HG02623 (cell line): ENCODE measurements around the gene B3GNT4.
"Not testable (repeated sequence)": the region's sequence is repeated elsewhere in the genome, so short reads cannot be mapped to it uniquely, and the experiment has no call there.

Experiments used
- ATAC-seq: cut with Tn5 transposase; IDR thresholded peaks from one replicate; pipeline ENCODE4 v1.9.1; 2021; ENCODE audit warnings: moderate library complexity; ENCODE audit not compliant: unreplicated experiment

Gene B3GNT4

DNA sequence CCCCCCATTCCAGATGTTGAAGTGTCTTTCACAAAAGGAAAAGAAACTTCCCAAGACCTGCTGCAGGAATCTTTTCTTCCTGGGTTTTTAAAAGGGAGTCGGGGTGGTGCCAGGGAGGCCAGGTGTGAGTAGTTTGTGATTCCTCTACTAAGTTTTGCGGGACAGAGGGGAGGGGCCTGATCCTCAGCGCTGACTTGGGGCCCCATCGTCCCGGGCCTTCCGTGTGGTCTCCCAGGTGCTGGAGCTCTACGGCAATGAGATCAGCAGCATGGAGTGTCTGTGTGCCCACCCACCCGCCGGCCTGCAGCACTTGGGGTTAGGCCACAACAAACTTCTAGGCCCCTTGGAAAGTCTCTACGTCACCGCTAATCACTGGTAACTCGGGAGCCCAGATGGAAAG, 16.0 kb upstream of the B3GNT4 start:
- ATAC-seq: no peak

DNA sequence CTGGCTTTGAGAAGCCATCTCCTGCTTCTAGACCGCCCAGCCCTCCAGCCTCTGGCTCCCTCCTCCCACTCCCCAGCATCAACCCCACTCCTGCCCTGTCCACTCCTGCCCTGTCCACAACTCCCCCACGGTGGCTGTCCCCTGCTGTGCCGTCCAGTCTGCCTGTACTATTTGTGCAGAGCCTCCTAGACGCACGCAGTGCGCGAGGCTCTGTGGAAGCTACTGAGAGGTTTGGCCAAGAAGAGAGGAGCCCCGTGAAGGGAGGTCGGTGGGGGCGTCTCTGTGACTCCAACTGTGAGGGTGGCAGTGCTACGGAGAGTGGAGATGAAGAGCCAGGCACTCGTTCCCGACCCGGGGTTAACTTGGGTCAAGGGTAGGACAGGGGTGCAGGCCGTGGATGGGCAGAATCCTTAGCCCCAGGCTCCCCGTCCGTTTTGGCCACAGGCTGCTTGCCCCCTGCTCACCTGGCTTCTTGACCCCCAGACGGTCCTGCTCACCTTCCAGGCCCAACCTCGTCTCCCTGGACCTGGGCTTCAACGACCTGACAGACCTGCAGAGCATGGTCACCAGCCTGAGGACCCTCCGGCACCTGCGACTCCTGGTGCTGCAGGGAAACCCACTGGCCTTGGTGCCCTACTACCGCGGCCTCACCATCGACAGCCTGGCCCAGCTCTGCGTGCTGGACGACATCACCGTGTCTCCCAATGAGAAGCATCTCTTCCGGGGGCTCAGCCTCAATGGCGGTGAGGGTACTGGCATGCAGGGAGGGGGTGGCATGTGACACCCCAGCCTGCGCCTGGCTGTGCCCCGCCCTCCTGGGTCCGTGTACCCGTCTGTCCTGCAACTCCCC, 13.7 kb upstream of the B3GNT4 start:
- ATAC-seq: no peak

DNA sequence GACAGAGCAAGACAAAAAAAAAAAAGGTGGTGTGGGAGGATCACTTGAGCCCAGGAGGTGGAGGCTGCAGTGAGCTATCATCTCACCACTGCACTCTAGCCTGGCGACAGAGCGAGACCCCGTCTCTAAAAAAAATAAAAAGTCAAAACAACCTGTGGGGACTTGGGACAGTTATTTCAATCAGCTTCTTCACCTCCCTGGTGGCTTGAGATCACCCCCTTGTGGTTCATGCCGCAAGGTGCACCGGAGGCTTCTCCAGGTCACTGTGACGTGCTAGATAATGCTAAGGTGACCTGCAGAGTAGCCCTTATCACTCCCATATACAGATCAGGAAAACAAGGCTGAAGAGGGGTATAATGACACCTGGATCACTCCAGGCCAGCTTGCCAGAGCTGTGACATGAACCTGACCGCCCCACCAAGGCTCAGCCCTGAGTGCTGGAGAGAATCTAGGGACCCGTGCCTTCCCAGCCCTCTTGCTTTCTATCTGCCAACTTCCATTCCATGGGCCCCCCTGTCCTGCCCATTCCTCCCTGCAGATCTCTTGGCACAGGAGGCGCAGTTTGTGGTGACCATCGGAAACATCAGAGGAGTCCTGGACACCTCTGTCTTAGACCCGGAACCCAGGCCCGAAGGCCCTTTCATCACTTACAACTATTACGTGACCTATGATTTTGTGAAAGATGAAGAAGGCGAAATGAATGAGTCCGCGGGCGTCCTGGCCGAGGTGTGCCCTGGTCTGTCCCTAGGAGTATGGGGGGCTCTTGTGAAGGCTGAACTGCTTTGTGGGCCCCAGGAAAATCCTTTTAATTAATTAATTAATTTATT, 12.5 kb upstream of the B3GNT4 start:
- ATAC-seq: no peak

DNA sequence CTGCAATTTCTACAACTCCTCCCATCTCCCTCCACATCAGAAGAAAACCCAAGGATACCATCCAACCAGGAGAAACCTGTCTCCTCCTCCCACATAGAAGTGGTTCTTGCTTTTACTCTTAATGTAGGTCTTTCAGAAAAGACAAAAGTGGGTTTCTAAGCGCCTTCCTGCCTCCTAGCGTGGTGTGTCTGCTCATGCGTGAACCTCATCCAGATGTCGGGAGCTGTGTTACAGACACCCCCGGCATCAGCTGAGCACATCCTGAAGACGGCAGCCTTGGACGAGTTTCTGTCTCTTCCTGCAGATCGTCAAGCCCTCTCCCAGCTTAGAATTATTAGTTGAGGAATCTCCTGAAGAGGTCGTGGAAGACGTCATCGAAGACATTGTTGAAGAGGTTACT, 11.1 kb upstream of the B3GNT4 start:
- ATAC-seq: no peak

DNA sequence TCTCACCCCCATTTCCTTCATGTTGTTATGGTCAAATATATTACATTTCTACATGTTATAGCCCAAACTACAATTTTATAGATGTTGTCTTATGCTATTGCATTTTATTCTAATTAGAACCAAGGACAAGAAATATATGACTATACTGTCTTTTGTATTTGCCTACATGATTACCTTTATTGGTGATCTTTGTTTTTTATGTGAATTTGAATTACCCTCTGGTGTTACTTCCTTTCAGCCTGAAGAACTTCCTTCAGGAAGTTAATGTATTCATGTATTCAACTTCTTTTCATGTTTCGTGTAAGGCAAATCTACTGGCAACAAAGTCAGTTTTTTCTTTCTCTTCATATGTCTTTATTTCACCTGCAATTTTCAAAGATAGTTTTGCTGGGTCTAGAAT, 8.7 kb upstream of the B3GNT4 start:
- no peak for ATAC-seq

DNA sequence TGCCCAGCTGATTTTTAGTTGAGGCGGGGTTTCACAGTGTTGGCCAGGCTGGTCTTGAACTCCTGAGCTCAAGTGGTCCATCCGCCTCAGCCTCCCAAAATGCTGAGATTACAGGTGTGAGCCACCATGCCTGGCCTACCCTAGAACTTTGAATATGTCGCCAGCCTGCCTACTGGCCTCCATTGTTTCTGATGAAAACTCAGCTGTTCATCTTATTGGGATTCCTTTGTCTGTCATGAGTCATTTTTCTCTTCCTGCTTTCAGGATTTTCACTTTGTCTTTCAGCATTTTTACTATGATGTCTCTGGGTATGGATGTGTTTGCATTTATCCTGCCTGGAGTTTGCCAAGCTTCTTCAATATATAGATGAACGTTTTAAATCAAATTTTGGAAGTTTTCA, 8.1 kb upstream of the B3GNT4 start:
- no peak for ATAC-seq

DNA sequence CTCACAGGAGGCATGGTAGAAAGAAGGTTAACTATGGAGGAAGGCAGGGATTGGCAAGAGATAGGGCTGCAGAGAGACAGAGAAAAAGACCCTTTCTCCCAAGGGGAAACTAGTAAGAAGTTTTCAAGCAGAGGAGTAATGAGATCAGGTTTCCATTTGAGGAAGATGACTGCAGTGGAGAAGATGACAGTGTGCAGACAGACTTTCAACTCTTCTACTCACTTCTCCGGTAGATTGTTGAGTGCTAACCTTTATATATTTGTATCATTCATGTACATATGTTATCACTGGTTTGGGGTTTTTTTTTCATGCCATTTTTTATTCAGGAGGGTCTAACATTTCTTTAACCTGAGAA, 5.9 kb upstream of the B3GNT4 start:
- no peak for ATAC-seq

DNA sequence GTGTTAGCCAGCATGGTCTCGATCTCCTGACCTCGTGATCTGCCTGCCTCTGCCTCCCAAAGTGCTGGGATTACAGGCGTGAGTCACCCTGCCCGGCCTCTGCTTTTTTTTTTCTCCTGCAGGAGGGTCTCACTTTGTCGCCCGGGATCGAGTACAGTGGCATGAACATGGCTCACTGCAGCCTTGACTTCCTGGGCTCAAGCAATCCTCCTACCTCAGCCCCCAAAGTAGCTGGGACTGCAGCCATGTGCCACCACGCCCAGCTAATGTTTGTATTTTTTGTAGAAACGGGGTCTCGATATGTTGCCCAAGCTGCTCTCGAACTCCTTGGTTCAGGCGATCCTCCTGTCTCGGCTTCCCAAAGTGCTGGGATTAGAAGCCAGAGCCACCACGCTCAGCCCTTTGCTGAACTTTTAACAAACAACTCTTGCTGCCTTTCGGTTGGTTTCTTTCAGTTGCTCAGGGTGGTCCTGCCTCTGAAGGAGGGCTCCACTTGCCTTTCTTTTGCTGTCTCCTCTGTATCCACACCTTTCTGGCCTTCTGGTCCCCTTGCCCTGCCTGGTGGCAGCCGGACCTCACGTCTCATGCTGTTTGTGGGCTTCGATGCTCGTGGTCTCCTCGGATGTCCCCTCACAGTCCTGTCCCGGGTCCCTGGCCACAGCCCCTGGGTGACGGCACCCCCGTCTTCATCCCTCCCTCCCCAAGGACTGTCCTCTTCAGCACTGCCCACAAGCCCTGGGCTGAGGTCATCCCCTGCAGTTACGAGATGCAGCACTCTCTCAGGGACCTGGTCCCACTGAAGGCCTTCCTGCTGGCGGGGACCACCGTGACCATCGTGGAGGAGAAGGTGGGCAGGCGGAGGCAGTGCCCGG, 3.8 kb upstream of the B3GNT4 start:
- no peak for ATAC-seq

DNA sequence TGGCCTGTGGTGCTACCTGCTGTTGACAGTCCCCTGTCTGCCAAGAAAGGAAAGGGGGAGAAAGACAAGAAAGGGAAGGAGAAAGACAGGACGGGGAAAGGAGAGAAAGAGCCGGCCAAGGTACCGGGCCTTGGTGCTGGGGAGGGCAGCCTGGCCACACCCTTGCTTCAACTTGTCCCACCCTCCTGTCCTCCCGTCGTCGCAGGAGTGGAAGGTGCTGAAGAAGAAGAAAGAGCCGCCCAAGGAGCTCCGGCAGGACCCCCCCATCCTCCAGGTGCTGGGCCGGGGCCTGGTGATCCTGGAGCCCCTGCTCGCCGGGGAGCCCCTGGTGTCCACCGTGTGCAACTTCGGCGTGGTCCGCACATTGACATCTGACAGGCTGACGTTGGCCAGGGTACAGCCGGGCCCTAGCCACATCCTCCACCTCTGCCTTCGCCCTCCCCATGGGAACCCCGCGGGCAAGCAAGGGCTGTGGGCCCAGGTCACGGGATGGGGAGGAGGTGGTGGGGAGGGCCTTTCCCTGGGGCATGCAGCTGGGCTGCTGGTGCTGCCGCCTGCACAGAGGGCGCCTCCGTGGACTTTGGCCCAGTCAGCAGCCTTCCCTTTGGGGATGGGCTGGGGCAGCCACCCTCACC, 2.9 kb upstream of the B3GNT4 start:
- no peak for ATAC-seq

DNA sequence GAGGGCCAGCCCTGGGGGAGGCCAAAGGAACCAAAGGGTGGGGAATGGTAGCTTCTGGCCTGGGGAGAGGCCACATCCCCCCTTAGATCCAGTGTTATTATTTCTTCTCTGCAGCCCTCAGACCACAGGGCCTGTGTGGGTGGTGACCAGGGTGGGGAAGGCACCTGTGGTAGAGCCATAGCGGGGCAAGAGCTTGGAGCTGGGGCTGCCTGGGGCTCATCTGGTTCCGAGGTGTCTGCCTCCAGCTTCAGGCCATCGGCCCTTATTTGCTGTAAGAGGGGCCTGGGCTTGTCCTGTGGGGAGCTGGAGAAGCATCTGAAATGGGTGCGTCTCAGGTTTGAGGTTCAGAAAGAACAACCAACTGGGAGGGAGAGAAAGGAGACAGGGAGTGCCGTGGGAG, 2.1 kb upstream of the B3GNT4 start:
- no peak for ATAC-seq

DNA sequence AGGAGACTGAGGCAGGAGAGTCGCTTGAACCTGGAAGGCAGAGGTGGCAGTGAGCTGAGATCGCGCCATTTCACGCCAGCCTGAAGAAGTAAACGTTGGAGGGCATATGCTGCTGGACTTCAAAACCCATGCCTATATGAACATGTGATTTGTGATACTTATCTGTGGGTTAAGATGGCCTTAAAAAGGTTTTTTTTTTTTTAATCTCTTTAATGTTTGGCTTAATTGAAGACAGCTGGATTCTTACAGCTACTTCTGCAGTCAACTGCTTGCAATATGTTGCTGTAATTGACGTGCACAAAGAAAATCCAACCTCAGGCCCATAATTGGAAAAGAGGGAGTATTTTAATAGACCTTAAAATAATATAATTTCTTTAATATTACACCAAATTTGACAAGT, 1.5 kb upstream of the B3GNT4 start:
- no peak for ATAC-seq

DNA sequence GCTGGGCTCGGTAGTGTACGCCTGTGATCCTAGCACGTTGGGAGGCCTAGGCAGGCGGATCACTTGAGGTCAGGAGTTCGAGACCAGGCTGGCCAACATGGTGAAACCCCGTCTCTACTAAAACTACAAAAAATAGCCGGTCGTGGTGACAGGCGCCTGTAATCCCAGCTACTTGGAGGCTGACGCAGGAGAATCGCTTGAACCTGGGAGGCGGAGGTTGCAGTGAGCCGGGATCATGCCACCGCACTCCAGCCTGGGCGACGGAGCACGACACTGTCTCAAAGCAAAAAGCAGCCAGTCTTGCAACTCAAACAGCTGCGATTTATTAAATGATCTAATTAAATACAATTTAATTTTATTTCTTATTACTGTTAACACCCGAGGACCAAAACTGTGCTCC, 698 bp upstream of the B3GNT4 start:
- ATAC-seq: not testable (repeated sequence)

DNA sequence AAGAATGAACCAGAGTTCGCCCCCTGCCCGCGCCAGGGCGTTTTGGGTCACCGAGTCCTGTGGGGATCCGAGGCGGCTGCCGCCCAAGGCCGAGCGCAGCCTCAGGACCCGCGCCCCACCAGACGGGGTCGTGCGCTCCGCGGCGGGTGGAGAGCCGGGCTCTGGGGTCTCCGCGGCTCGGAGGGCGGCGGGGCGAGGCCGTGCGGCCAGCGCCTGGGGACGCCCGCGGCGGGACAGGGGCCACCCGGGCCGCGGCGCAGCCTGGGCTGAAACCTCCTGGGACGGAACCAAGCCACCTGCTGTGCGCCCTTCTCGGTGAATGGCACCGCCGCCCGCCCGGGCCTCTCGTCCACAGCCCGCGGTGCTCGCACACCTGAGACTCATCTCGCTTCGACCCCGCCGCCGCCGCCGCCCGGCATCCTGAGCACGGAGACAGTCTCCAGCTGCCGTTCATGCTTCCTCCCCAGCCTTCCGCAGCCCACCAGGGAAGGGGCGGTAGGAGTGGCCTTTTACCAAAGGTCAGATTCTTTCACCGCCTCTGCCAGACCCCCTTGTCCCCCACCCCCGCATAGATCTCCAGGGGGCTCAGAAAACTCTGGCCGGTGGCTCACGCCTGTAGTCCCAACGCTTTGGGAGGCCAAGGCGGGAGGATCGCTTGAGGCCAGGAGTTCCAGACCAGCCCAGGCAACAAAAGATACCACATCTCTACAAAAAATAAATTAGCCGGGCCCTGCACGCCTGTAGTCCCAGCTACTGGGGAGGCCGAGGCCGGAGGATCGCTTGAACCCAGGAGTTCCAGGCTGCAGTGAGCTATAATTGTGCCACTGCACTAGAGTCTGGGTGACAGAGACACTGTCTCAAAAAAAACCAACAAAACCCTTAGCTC, 901 bp downstream of the B3GNT4 start:
- no peak for ATAC-seq

DNA sequence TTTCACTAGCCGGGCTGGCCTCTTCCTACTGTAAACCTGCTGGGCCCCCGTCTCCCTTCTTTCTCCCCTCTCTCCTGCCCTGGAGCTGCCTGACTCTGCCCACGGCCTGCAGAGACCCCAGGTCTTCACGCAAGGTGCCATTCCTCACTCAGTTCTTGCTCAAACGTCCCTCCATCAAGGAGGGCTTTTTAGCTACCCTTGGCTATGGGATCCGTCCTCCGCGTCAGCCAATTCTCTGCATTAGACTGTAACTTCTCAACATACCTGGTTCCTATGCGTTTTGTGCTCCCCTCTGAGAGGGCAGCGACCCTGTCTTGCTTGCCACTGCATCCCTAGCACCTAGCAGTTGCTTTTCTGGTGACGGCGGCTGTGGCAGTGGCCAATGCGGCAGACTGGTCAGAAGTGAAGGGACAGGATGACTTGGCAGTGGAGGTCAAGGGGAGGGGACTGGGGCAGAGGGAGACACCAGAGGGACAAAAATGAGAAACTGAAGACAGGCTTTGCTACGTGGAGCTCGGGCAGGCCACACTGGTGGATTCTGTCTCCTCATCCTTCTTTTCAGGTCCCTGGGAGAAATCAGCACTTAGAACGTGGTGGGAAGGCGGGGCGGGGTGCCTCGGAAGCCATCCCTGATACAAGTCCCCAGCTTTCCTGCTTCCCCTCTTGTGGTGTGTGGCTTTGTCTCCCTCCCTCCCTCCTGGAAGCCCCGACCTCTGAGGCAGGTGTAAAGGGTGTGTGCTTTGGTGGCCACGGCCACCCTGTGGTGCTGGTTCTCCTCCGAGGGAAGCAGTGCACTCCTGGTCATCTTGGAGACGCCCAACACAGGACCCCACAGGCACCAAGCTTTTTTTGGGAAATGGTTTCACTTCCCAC, 1.8 kb downstream of the B3GNT4 start:
- no peak for ATAC-seq

DNA sequence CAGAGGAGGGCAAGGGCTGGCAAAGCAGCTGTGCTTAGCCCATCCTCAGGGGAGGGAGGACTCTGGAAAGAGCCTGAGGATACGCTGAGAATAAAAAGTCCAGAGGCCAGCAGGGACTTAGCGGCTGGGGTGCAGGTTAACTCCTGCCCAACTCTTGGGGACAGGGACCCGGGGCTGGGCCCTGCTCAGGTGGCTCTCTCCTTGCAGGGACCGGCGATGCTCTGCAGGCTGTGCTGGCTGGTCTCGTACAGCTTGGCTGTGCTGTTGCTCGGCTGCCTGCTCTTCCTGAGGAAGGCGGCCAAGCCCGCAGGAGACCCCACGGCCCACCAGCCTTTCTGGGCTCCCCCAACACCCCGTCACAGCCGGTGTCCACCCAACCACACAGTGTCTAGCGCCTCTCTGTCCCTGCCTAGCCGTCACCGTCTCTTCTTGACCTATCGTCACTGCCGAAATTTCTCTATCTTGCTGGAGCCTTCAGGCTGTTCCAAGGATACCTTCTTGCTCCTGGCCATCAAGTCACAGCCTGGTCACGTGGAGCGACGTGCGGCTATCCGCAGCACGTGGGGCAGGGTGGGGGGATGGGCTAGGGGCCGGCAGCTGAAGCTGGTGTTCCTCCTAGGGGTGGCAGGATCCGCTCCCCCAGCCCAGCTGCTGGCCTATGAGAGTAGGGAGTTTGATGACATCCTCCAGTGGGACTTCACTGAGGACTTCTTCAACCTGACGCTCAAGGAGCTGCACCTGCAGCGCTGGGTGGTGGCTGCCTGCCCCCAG, 2.8 kb downstream of the B3GNT4 start:
- ATAC-seq: no peak

DNA sequence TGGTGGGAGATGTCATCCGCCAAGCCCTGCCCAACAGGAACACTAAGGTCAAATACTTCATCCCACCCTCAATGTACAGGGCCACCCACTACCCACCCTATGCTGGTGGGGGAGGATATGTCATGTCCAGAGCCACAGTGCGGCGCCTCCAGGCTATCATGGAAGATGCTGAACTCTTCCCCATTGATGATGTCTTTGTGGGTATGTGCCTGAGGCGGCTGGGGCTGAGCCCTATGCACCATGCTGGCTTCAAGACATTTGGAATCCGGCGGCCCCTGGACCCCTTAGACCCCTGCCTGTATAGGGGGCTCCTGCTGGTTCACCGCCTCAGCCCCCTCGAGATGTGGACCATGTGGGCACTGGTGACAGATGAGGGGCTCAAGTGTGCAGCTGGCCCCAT, 3.5 kb downstream of the B3GNT4 start:
- ATAC-seq: no peak

DNA sequence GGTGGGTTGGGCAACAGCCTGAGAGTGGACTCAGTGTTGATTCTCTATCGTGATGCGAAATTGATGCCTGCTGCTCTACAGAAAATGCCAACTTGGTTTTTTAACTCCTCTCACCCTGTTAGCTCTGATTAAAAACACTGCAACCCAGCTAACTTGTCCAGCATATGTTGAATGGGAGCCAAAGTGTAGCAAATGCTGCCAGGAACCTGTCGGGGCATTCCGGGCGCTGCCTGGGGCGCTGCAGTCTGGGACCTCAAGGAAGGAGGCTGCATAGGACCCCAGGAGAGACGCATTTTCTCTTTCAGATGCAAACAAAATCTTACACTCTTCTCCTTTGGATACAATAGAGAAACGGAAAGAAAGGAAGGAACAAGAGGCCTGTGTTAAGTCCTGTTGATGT, 3.9 kb downstream of the B3GNT4 start:
- no peak for ATAC-seq

DNA sequence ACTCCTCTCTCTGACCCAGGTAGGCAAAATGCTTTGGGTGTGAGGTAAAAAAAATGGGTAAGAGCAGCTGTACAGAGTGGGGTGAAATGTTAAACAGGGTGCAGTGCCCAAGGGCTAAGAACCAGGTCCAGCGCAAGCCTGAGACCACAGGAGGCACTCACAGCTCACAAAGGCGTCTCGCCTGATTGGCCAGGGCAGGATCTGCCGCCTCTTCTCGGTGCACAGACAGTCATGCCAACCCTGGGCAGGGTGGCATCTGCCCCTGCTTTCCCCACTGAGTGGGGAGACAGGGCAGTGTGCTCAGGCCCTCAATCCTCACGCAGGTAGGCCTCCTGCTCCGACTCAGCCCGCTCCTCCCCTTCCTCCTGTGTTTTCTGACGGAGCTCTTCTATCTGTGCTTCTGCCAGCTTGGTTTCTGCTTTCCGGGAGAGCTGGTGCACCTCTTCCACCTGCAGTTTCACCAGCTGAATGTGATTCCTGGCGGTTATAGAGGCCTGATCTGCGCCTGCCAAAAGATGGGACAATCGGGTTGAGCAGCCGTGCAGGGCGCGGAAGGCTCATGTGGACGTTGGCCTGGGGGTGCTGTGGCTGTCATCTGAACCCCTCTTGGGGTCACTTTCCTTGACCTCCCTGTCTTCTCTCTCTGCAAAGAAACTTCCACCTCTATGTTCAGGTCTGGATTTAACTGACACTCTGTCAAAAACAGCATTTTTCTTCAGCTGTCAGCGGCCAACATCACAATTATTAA, 4.7 kb downstream of the B3GNT4 start:
- no peak for ATAC-seq
